ENCODE data around the gene PLD4.

Gene PLD4

GRCh38 chr14:104970231-104971068, 45.8 kb downstream of the PLD4 start:
- in situ Hi-C loops (cut with HindIII; ENCODE audit: low sequenced_read_pairs): no loop called here

GRCh38 chr14:104971447-104972240, 47.0 kb downstream of the PLD4 start:
- in situ Hi-C loops (cut with HindIII; ENCODE audit: low sequenced_read_pairs): no loop called here

GRCh38 chr14:104972301-104973134, 47.8 kb downstream of the PLD4 start:
- in situ Hi-C loops (cut with HindIII; ENCODE audit: low sequenced_read_pairs): no loop called here

- in situ Hi-C loops (cut with HindIII; ENCODE audit: low sequenced_read_pairs): no loop called here
These were observed 48.4 kb downstream of the PLD4 start for GRCh38 chr14:104973135-104973384.

GRCh38 chr14:104973385-104974145, 48.9 kb downstream of the PLD4 start:
- in situ Hi-C loops (cut with HindIII; ENCODE audit: low sequenced_read_pairs): no loop called here

DNA sequence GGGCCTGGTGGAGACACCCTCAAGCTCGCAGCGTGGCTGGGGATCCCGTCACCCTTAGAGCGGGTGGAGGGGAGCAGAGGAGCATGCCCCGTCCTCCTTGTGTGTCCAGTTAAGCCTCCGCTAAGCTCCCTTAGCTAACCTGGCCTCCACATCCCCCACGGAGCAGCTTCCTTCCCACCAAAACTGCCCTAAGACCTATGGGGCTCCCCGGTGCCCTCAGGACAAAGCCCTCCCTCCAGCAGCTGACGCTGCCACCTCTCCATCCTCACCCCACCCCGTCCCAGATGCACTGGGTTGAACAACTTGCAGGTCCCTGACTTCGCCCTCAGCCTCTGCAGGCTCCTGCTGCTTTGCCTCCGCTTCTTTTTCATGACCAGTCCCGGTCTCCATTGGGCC, 49.5 kb downstream of the PLD4 start:
- in situ Hi-C loops (cut with HindIII; ENCODE audit: low sequenced_read_pairs): no loop called here

GRCh38 chr14:104974665-104975390, 50.1 kb downstream of the PLD4 start:
- in situ Hi-C loops (cut with HindIII; ENCODE audit: low sequenced_read_pairs): no loop called here

- in situ Hi-C loops (cut with HindIII; ENCODE audit: low sequenced_read_pairs): no loop called here
These were observed 51.0 kb downstream of the PLD4 start for GRCh38 chr14:104975481-104976197.

GRCh38 chr14:104976198-104977007, 51.7 kb downstream of the PLD4 start:
- in situ Hi-C loops (cut with HindIII; ENCODE audit: low sequenced_read_pairs): no loop called here

DNA sequence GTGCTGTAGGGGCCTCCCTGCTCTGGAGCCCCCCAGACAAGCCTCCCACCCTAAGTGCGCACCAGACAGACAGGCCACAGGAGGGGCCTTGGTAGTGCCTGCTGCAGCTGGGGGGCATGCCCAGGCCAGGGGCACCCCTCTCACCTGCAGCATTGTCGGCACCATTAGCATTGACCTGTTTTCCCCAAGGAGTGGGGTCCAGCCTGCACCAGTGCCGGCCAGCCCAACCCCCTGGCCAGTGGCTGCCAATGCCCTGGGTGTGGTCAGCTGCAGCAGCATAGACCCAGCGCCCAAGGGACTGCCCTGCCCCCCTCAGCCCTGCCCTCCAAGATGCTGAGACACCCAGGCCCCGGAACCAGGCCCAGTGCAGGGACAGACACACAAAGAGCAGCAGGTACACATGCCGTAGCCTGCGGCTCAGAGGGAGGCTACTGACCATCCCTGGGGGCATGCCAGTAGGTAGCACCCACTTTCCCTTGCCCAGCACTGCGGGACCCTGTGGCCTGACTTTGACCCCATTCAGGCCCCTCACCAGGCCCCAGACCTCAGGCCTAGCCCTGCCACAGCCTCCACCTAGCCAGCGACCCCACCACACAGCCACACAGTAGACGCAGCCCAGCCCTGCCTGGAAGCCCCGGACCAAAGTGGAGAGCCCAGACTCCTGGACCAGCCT, 52.5 kb downstream of the PLD4 start:
- in situ Hi-C loops (cut with HindIII; ENCODE audit: low sequenced_read_pairs): no loop called here

- in situ Hi-C loops (cut with HindIII; ENCODE audit: low sequenced_read_pairs): no loop called here
These were observed 53.3 kb downstream of the PLD4 start, which contains the start of gene AHNAK2 for GRCh38 chr14:104977681-104978653. TSS of gene AHNAK2 (minus strand) at chr14:104978374. CDS start at chr14:104978237, 137 bp downstream.

GRCh38 chr14:104978746-104979691, 54.3 kb downstream of the PLD4 start:
- in situ Hi-C loops (cut with HindIII; ENCODE audit: low sequenced_read_pairs): no loop called here

- in situ Hi-C loops (cut with HindIII; ENCODE audit: low sequenced_read_pairs): no loop called here
These were observed 55.3 kb downstream of the PLD4 start for GRCh38 chr14:104979758-104980610.

DNA sequence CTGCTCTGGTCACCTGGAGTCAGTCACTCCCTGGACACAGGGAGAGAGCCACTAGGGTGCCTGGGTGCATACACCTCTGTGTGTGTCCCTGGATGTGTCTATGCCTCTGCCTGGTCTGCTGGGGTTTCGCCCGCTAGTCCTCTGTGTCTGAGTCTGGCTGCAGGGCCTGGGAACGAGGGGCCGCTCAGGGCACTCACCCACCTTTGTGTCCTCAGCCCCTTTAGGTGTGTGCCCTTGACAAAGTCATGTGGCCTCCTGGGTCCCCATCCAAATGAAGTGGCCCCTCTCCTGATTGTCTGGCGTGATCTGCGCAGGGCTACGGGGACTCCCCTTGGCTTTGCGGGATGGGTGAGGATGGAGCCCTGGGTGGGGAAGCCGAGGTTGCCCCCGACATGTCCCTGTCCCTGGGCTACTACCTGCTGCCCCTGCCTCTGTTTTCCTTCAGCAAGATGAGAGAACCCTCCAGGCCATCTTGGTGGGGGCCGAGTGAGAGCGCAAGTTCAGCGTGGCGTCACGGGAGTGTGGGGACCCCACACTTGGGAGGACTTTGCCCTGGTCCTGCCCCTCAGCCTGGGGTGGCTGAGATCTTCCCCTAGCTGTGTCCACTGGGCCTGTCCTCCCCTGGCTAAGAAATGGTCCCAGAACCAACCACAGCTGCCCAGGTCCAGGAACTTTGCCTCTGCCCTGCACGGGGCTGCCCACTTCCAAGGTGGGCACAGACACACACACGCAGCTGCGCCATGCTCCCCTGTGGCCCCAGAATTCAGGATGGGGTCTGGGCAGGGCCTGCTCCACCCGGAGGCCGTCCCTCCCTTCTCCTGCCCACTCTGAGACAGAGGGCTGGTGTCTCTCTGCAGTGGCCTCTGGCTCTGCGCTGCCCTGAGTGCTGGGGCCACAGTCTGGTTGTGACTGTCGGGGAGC, 56.2 kb downstream of the PLD4 start:
- in situ Hi-C loops (cut with HindIII; ENCODE audit: low sequenced_read_pairs): no loop called here

All from endothelial cell of hepatic sinusoid (primary cell).